Tibial nerve (tissue), 3 donors: ENCODE data around the gene TMEM143.

Experiments used
- POLR2A ChIP-seq, 2 donors: fragments of 450-650 bp; IDR thresholded peaks; one replicate each; pipeline ENCODE4 v1.6.1; 2017; ENCODE audit warnings: antibody characterized with exemption in 2 of 2, mild to moderate bottlenecking in 2 of 2, moderate library complexity in 2 of 2
- TF ChIP-seq, protein P1 (sequence below), 5 experiments: fragments of 200-600 bp in 3 of 5; fragments of 450-650 bp in 2 of 5; sonication (generic) in 3 of 5; IDR thresholded peaks; one replicate each; pipeline ENCODE4 v1.5.1; 2016 to 2019; ENCODE audit warnings: antibody characterized with exemption in 5 of 5, mild to moderate bottlenecking in 3 of 5, moderate library complexity in 2 of 5

- TF ChIP-seq, protein P1, sequence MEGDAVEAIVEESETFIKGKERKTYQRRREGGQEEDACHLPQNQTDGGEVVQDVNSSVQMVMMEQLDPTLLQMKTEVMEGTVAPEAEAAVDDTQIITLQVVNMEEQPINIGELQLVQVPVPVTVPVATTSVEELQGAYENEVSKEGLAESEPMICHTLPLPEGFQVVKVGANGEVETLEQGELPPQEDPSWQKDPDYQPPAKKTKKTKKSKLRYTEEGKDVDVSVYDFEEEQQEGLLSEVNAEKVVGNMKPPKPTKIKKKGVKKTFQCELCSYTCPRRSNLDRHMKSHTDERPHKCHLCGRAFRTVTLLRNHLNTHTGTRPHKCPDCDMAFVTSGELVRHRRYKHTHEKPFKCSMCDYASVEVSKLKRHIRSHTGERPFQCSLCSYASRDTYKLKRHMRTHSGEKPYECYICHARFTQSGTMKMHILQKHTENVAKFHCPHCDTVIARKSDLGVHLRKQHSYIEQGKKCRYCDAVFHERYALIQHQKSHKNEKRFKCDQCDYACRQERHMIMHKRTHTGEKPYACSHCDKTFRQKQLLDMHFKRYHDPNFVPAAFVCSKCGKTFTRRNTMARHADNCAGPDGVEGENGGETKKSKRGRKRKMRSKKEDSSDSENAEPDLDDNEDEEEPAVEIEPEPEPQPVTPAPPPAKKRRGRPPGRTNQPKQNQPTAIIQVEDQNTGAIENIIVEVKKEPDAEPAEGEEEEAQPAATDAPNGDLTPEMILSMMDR (IDR thresholded peaks at IDR 0.05) = no peak
- TF ChIP-seq POLR2A (IDR thresholded peaks at IDR 0.05) = no peak
These were observed 48.0 kb downstream of the TMEM143 start for GRCh38 chr19:48315712-48316111.
